SK-N-SH (cell line): ENCODE measurements around the gene PEX1. TPM values are rescaled to one million over a fixed set of nuclear protein-coding genes. Genes with fewer than 3 reads are reported as not detected.

Experiments
- CTCF ChIA-PET: fragments of 300-600, 350-600 bp; formaldehyde crosslinking; extraction: SDS; loops from one replicate; lab custom pipeline; 2021; lab: Yijun Ruan, JAX
- POLR2A ChIA-PET: fragments of 350-600 bp; sonication (Branson Sonifier 250); formaldehyde crosslinking; extraction: SDS; loops from one replicate; lab custom pipeline; 2020; ENCODE audit warnings: antibody characterized with exemption, inconsistent platforms; lab: Yijun Ruan, JAX
- DNase-seq: peaks from one replicate; pipeline ENCODE4 v3.0.0; 2012
- H2AFZ ChIP-seq: fragments of 200-600 bp; sonication (generic); 2 replicates; pipeline ENCODE4 v1.8.1; 2016; ENCODE audit warnings: antibody characterized with exemption, mild to moderate bottlenecking, low read depth
- H3F3A ChIP-seq: fragments of 200-600 bp; sonication (generic); replicated peaks from 2 replicates; pipeline ENCODE3; 2016; ENCODE audit warnings: antibody characterized with exemption, mild to moderate bottlenecking; ENCODE audit not compliant: insufficient read depth
- H3K27ac ChIP-seq, 2 experiments: fragments of 200-500 bp in 1 of 2; fragments of 200-600 bp in 1 of 2; sonication (Bioruptor generic) in 1 of 2; sonication (generic), shearing (Covaris generic) in 1 of 2; 2 replicates each; pipeline versions ENCODE4 v1.5.1 to v1.6.1; 2014 to 2016; ENCODE audit warnings: low read depth in 2 of 2, inconsistent platforms in 1 of 2, low read length in 1 of 2, mild to moderate bottlenecking in 1 of 2, mixed read lengths in 1 of 2
- H3K27me3 ChIP-seq: fragments of 200-600 bp; sonication (generic), shearing (Covaris generic); 2 replicates; pipeline ENCODE4 v1.6.1; 2016; ENCODE audit warnings: mixed run types; ENCODE audit not compliant: insufficient read depth
- H3K36me3 ChIP-seq, 2 experiments: fragments of 200-500 bp in 1 of 2; fragments of 200-600 bp in 1 of 2; sonication (Bioruptor generic) in 1 of 2; sonication (generic) in 1 of 2; replicated peaks in 1 of 2; 2 replicates each; pipeline versions ENCODE3 to v1.5.1; 2014 to 2016; ENCODE audit warnings: low read length in 1 of 2, mild to moderate bottlenecking in 1 of 2; ENCODE audit not compliant: insufficient read depth in 2 of 2, control insufficient read depth in 1 of 2
- H3K4me1 ChIP-seq, 2 experiments: fragments of 200-500 bp in 1 of 2; fragments of 200-600 bp in 1 of 2; sonication (Bioruptor generic) in 1 of 2; sonication (generic), shearing (Covaris generic) in 1 of 2; 2 replicates each; pipeline versions ENCODE4 v1.5.1 to v1.6.1; 2014 to 2016; ENCODE audit warnings: low read depth in 1 of 2, low read length in 1 of 2, mixed run types in 1 of 2; ENCODE audit not compliant: insufficient read depth in 2 of 2, control insufficient read depth in 1 of 2
- H3K4me2 ChIP-seq: fragments of 200-600 bp; sonication (generic), shearing (Covaris generic); 2 replicates; pipeline ENCODE4 v1.6.1; 2017; ENCODE audit warnings: mixed run types
- H3K4me3 ChIP-seq, 2 experiments: fragments of 200-500 bp in 1 of 2; fragments of 200-600 bp in 1 of 2; sonication (Bioruptor generic) in 1 of 2; sonication (generic), shearing (Covaris generic) in 1 of 2; 2 replicates each; pipeline versions ENCODE4 v1.5.1 to v1.8.1; 2014 to 2016; ENCODE audit warnings: low read depth in 2 of 2, inconsistent platforms in 1 of 2, low read length in 1 of 2, mild to moderate bottlenecking in 1 of 2, mixed read lengths in 1 of 2, moderate library complexity in 1 of 2
- H3K79me2 ChIP-seq: fragments of 200-600 bp; sonication (generic); 2 replicates; pipeline ENCODE4 v1.8.1; 2017; ENCODE audit warnings: mild to moderate bottlenecking; ENCODE audit not compliant: insufficient read depth
- H3K9ac ChIP-seq: fragments of 200-600 bp; sonication (generic); 2 replicates; pipeline ENCODE4 v1.6.1; 2017; ENCODE audit warnings: mixed run types
- H3K9me2 ChIP-seq: fragments of 200-600 bp; sonication (generic); 2 replicates; pipeline ENCODE4 v1.6.1; 2017; ENCODE audit warnings: mixed run types
- H3K9me3 ChIP-seq: fragments of 200-600 bp; sonication (generic); 2 replicates; pipeline ENCODE4 v1.6.1; 2017; ENCODE audit warnings: mixed run types, mild to moderate bottlenecking, moderate library complexity
- H4K20me1 ChIP-seq: fragments of 200-600 bp; sonication (generic); 2 replicates; pipeline ENCODE4 v1.6.1; 2017; ENCODE audit warnings: mild to moderate bottlenecking, mixed run types; ENCODE audit not compliant: insufficient read depth
- CHD2 ChIP-seq: fragments of 150-350 bp; IDR thresholded peaks from 2 replicates; pipeline ENCODE4 v1.6.1; 2018; ENCODE audit warnings: low read length; ENCODE audit not compliant: partially characterized antibody
- EP300 ChIP-seq, 2 experiments: IDR thresholded peaks; 2 replicates each; pipeline versions ENCODE4 v1.4.0 to v1.6.1; 2012; ENCODE audit warnings: borderline replicate concordance in 1 of 2, low read depth in 1 of 2, low read length in 1 of 2
- FOXM1 ChIP-seq: IDR thresholded peaks from 2 replicates; pipeline ENCODE4 v1.4.0; 2012; ENCODE audit warnings: low read depth, mild to moderate bottlenecking
- JUND ChIP-seq: IDR thresholded peaks from 2 replicates; pipeline ENCODE4 v1.4.0; 2012
- MAX ChIP-seq: IDR thresholded peaks from 2 replicates; pipeline ENCODE4 v1.4.0; 2012; ENCODE audit warnings: low read depth
- MEF2A ChIP-seq: IDR thresholded peaks from 2 replicates; pipeline ENCODE4 v1.4.0; 2012; ENCODE audit warnings: low read depth, borderline replicate concordance
- MXI1 ChIP-seq: IDR thresholded peaks from 2 replicates; pipeline ENCODE4 v1.6.1; 2012; ENCODE audit warnings: mild to moderate bottlenecking, low read depth, low read length, improper control_type of control experiment
- RAD21 ChIP-seq: IDR thresholded peaks from 2 replicates; pipeline ENCODE4 v1.6.1; 2012; ENCODE audit warnings: mild to moderate bottlenecking, low read length
- RCOR1 ChIP-seq: fragments of 150-350 bp; IDR thresholded peaks from 2 replicates; pipeline ENCODE4 v1.6.1; 2017; ENCODE audit warnings: antibody characterized with exemption, low read length
- REST ChIP-seq: IDR thresholded peaks from 2 replicates; pipeline ENCODE4 v1.6.1; 2012; ENCODE audit warnings: mild to moderate bottlenecking, low read depth, low read length, moderate library complexity
- RFX5 ChIP-seq: IDR thresholded peaks from 2 replicates; pipeline ENCODE4 v1.6.1; 2012; ENCODE audit warnings: mild to moderate bottlenecking, improper control_type of control experiment, low read length
- RXRA ChIP-seq: IDR thresholded peaks from 2 replicates; pipeline ENCODE4 v1.4.0; 2012; ENCODE audit warnings: low read depth, mild to moderate bottlenecking, borderline replicate concordance
- TAF1 ChIP-seq: IDR thresholded peaks from 2 replicates; pipeline ENCODE4 v1.6.1; 2012; ENCODE audit warnings: low read depth, mild to moderate bottlenecking, low read length, moderate library complexity, borderline replicate concordance
- TCF12 ChIP-seq: IDR thresholded peaks from 2 replicates; pipeline ENCODE4 v1.4.0; 2012
- USF1 ChIP-seq: IDR thresholded peaks from 2 replicates; pipeline ENCODE4 v1.4.0; 2012; ENCODE audit warnings: low read depth, borderline replicate concordance
- ZBTB33 ChIP-seq: IDR thresholded peaks from 2 replicates; pipeline ENCODE4 v1.4.0; 2012; ENCODE audit warnings: low read depth, borderline replicate concordance
- polyA plus RNA-seq, 3 experiments: library from polyadenylated mRNA; depleted of rRNA; stranded (reverse); fragments of >200 nt; gene quantifications; 2 replicates each; pipeline ENCODE4 v1.2.3, GENCODE V29; 2012
- TF ChIP-seq, protein P1 (sequence below): fragments of 200-600 bp; sonication (generic); IDR thresholded peaks from 2 replicates; pipeline ENCODE4 v1.6.1; 2017; ENCODE audit warnings: antibody characterized with exemption, mild to moderate bottlenecking, moderate library complexity
- TF ChIP-seq, protein P2 (sequence below): fragments of 150-350 bp; IDR thresholded peaks from 2 replicates; pipeline ENCODE4 v1.6.1; 2017; ENCODE audit warnings: antibody characterized with exemption, low read length, low read depth, borderline replicate concordance

PEX1 gene
- polyA plus RNA-seq, 1 of the 3 experiments (the other 2 are of a cell fraction): 16.0 TPM

DNA sequence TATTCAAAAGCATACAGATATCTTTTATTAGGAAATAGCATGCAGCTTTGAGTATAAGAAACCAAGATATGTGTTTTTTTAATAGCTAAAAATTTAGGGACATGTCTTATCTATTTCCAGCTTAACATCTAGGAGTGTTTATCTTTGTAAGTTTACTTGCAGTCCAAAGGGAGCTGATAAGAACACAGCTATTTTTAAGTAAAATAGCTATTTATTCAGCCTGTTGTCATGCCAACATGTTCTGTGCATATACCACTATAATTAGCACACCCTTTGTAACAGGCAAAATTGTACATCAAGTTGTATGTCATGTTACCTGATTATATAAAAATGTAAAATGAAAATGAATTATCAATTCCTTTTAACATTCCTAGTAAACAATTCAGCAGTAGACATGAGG lies 32.3 kb upstream of the PEX1 start:
- no peak overlapping the region for H2AFZ ChIP-seq
- no peak for DNase-seq
- no peak overlapping the region for H3K9ac ChIP-seq
- no peaks in the 10 kb centered on the region for H3K4me1 ChIP-seq
- H3K9me2 ChIP-seq: no peaks in the 10 kb centered on the region
- H4K20me1 ChIP-seq: no peaks in the 10 kb centered on the region
- peaks cover 4% of the 10 kb centered on the region; the same call in 1 of the 2 replicates for H3K79me2 ChIP-seq
- H3K27me3 ChIP-seq: no peaks in the 10 kb centered on the region
- H3K9me3 ChIP-seq: no peaks in the 10 kb centered on the region
- POLR2A ChIA-PET: interaction anchor here (0.6 kb wide), 1 partner anchor 29 kb away, joined by 3 read pairs; no protein-coding TSS in a partner anchor
- CTCF ChIA-PET: interaction anchor here (0.9 to 1.3 kb wide), 3 partner anchors 38 to 1393 kb away, joined by 3 read pairs; no protein-coding TSS in a partner anchor
- no peak overlapping the region for H3K27ac ChIP-seq
- no peak overlapping the region for H3K4me2 ChIP-seq
- H3K36me3 ChIP-seq: peaks cover 39 to 47% of the 10 kb centered on the region in 2 experiments
- no peak for TF ChIP-seq TCF12
- no peak for TF ChIP-seq EP300 (IDR thresholded peaks at IDR 0.05; ENCODE audit: borderline replicate concordance in 1 of 2, low read depth in 1 of 2, low read length in 1 of 2)
- TF ChIP-seq MXI1: no peak
- no peak for TF ChIP-seq CHD2
- no peak for TF ChIP-seq RCOR1
- TF ChIP-seq FOXM1: no peak
- TF ChIP-seq, protein P1, sequence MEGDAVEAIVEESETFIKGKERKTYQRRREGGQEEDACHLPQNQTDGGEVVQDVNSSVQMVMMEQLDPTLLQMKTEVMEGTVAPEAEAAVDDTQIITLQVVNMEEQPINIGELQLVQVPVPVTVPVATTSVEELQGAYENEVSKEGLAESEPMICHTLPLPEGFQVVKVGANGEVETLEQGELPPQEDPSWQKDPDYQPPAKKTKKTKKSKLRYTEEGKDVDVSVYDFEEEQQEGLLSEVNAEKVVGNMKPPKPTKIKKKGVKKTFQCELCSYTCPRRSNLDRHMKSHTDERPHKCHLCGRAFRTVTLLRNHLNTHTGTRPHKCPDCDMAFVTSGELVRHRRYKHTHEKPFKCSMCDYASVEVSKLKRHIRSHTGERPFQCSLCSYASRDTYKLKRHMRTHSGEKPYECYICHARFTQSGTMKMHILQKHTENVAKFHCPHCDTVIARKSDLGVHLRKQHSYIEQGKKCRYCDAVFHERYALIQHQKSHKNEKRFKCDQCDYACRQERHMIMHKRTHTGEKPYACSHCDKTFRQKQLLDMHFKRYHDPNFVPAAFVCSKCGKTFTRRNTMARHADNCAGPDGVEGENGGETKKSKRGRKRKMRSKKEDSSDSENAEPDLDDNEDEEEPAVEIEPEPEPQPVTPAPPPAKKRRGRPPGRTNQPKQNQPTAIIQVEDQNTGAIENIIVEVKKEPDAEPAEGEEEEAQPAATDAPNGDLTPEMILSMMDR: no peak
- TF ChIP-seq TAF1: no peak
- TF ChIP-seq REST: no peak
- TF ChIP-seq MEF2A: no peak
- no peak for TF ChIP-seq MAX
- TF ChIP-seq ZBTB33: no peak
- TF ChIP-seq RFX5: no peak
- no peak for TF ChIP-seq RXRA
- TF ChIP-seq, protein P2, sequence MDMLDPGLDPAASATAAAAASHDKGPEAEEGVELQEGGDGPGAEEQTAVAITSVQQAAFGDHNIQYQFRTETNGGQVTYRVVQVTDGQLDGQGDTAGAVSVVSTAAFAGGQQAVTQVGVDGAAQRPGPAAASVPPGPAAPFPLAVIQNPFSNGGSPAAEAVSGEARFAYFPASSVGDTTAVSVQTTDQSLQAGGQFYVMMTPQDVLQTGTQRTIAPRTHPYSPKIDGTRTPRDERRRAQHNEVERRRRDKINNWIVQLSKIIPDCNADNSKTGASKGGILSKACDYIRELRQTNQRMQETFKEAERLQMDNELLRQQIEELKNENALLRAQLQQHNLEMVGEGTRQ: no peak
- no peak for TF ChIP-seq USF1
- TF ChIP-seq RAD21: no peak
- TF ChIP-seq JUND: no peak
- TF ChIP-seq, all 33 proteins: peak for 0
- H3F3A ChIP-seq: peaks cover 23% of the 10 kb centered on the region
- H3K4me3 ChIP-seq: no peak overlapping the region
